Head of caudate nucleus (tissue), 42 donors: ENCODE measurements around the gene B9D1.

Experiments
- DNase-seq, 42 donors: peaks; one replicate each; pipeline versions ENCODE4 v3.0.0 to v3.0.0-alpha.2; 2020 to 2021; ENCODE audit warnings: mixed read lengths in 7 of 42
- intact Hi-C: fragments of 100-400 bp; cut with DNase I; formaldehyde crosslinking; loops from one replicate; pipeline ENCODE4 v1.15.0; 2022

The B9D1 gene

GRCh38 chr17:19379361-19380065 lies 17.0 kb upstream of the B9D1 start:
- peak in 3 of 42 donors; percentile 6 to 22 (median 22) for DNase-seq

DNA sequence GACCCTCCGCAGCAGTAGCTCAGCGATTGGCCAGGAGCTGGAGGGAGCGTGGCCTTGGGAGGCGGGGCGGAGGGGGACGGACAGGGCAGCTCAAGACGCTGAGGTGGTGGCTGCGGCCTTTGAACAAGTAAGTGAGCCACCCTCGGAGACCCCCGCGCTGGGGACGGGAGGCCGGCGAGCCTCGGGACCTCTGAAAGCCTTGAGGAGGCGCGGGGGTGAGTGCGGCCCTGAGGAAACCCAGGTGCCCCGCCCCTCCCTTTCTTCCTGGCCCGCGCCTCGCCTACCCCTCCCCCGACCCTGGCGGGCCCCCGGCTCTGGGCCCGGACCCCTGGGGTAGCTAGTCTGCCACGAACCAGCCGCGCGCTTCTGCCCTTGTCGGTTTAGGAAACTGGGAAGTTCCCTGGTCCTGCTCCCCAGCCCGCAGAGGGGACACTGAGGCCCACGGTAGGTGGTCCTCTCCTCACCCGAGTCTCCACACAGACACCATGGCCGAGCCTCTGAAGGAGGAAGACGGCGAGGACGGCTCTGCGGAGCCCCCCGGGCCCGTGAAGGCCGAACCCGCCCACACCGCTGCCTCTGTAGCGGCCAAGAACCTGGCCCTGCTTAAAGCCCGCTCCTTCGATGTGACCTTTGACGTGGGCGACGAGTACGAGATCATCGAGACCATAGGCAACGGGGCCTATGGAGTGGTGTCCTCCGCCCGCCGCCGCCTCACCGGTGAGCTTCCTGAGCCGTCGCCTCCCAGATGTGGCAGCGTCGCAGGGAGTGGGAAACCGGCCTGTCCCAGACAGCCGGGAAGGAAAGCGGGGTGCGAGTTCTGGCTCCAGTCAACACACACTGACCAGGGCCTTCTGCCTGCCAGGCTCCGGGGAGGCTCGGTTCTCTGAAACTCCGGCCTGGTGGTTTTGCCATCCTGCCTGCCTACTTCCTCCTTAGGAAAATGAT lies 16.2 kb upstream of the B9D1 start, which contains the start of gene MAPK7:
Gene MAPK7 (plus strand): TSS at position 83 of the 945 bp plus-strand sequence. CDS start 403 bp downstream, at position 486.
- intact Hi-C loops: no loop called here
- peak in 2 of 42 donors; percentile 36 to 46 for DNase-seq

More at GRCh38 chr17:19379361-19380065, 17.0 kb upstream of the B9D1 start:
- intact Hi-C loops: no loop called here

GRCh38 chr17:19377602-19378415 lies 15.3 kb upstream of the B9D1 start:
- DNase-seq: peak; percentile 95 to 99 (median 98)
- intact Hi-C loops: no loop called here

DNA sequence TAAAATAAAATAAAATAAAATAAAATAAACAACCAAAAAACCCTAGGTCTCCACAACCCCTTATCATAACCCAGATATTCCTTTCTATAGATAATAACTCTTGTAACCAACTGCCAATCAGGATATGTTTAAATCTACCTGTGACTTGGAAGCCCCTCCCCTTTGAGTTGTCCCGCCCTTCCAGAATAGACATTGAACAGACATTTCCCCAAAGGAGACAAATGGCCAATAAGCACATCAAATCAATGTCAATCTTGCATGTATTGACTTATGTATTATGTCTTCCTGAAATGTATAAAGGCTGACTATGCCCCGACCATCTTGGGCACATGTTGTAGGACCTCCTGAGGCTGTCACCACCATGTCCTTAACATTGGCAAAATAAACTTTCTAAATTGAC lies 14.3 kb upstream of the B9D1 start:
- DNase-seq: peak in 2 of 42 donors; percentile 27 to 34
- intact Hi-C loops: no loop called here

GRCh38 chr17:19375732-19376131 lies 13.2 kb upstream of the B9D1 start:
- intact Hi-C loops: no loop called here
- no peak for DNase-seq

DNA sequence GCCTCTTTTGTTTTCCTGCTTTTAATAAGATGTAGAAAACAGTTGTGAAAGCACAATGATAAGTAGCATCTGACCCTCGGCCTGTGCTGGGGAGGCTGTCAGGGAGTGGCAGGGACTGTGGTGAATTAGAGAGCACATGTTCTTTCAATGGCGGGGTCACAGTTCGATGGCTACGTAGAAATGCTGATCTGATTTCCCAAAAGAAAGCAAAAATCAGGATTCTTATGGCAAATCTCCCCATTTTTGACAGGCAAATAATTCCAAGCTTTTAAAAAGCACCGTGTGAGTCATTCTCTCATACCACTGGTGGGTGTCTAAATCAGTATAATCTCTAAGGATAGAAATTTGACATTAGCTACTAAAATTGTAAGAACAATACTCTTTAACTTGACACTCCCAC lies 11.6 kb upstream of the B9D1 start:
- intact Hi-C loops: no loop called here
- DNase-seq: peak in 4 of 42 donors; percentile 19 to 37 (median 32)

DNA sequence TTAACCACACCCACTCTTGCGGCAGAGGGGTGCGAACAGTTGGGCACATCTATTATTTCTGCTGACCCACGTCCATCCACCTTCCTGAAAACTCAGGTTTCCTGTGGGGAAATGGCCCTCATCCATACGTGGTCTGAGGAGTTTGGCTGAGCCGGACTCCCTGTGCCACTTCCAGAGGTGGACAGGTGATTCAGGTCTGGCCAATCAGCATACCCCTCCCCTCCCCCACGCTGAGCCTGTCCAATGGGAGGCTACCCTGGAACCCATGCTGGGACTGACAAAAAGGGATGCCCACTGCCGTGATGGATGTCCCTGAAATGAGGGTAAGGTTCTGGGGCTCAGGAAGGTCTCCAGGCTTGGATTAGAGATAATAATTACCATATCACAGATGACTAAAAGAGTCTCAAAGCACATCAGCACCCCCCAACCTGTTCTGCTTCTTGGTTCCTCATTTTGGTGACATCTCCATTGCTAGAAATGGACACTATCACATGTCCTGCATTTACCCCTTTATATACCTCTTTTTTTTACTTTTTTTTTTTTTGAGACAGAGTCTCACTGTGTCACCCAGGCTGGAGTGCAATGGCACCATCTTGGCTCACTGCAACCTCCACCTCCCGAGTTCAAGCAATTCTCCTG lies 10.5 kb upstream of the B9D1 start:
- intact Hi-C loops: no loop called here
- DNase-seq: peak in 5 of 42 donors; percentile 0 to 37 (median 13)

DNA sequence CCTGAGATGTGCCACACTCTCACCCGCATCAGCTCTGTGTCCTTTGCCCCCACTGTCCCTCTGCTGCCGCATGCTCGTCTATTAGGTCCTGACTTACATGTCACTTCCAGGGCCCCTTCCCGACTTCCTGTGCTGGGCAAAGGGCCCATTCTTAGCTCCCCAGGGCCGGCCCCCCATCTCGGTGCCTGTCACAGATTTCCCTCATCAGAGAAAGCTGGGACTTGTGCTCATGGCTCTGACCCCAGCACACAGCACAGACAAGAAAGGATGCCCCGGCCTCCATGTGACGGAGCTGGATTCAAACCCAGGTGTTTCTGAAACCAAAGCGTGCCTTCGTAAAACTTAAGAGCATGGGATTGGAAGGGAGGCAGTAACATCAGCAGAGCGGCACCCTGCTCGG lies 9.9 kb upstream of the B9D1 start:
- intact Hi-C loops: no loop called here
- peak in 4 of 42 donors; percentile 1 to 31 (median 24) for DNase-seq

- peak in 3 of 42 donors; percentile 10 to 31 (median 17) for DNase-seq
- intact Hi-C loops: no loop called here
These were observed 9.5 kb upstream of the B9D1 start for GRCh38 chr17:19372011-19372370.

DNA sequence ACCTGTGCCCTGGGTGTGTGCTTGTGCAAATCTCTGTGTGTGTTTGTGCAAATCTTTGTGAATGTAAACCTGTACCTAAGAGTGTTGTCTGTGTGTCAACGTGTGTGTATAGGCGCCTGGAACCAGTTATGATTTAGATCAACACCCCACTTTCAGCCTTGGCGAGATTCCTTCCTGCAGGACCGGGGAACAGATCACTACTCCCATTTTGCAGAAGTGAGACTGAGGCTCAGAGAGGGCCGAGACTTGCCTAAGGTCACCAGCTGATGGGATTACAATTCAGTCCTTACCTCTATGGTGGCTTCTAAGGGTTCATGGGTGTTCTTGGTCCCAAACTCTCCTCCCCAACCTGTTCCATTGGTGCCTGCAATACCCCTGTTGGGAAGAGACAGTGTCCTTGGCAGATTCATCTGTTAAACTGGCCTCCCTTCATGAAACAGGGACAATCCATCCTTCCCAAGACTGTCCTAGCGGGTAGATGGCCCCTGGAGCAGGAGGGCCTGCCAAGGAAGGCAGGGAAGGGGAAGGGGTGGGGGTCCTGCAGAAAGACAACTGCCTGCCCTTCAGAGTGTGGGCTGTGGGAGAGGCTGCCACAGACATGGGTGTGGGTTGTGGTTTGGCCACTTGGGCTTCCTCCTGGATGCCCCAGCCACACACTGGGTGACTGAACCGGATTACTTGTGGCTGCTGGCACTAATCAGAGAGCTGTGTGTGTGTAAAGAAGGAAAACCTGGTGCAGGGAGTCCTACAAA lies 8.9 kb upstream of the B9D1 start:
- intact Hi-C loops: no loop called here
- DNase-seq: peak in 4 of 42 donors; percentile 1 to 21 (median 8)

GRCh38 chr17:19370493-19370960 lies 8.0 kb upstream of the B9D1 start:
- intact Hi-C loops: no loop called here
- DNase-seq: peak in 5 of 42 donors; percentile 2 to 43 (median 27)

- intact Hi-C loops: loop anchor here (5.0 kb wide), 1 partner anchor 77 kb away; no protein-coding TSS in a partner anchor
- peak in 3 of 42 donors; percentile 3 to 26 (median 7) for DNase-seq
These were observed 7.4 kb upstream of the B9D1 start for GRCh38 chr17:19369846-19370492.

- intact Hi-C loops: loop anchor here (5.0 kb wide), 1 partner anchor 78 kb away; no protein-coding TSS in a partner anchor
- DNase-seq: no peak
These were observed 6.7 kb upstream of the B9D1 start for GRCh38 chr17:19369107-19369778.

DNA sequence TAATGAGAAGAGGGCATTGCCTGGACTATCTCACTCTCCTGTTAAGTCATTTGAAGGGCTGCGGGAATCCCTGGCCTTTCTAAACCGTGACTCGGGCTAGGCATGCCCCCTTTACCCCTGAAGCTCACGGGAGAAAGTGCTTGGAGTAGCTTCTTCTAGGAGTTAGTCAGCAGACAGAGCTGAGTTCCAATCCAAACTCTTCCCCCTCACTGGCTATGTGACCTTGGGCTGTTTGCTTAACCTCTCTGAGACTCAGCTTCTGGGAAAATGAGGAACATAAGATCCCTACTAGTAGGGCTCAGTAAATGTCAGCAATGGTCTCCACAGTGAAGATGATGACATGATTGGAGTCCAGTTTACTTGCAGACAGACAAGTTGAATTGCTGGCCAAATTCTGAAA lies 5.7 kb upstream of the B9D1 start:
- no peak for DNase-seq
- intact Hi-C loops: loop anchor here (5.0 kb wide), 1 partner anchor 79 kb away; no protein-coding TSS in a partner anchor

DNA sequence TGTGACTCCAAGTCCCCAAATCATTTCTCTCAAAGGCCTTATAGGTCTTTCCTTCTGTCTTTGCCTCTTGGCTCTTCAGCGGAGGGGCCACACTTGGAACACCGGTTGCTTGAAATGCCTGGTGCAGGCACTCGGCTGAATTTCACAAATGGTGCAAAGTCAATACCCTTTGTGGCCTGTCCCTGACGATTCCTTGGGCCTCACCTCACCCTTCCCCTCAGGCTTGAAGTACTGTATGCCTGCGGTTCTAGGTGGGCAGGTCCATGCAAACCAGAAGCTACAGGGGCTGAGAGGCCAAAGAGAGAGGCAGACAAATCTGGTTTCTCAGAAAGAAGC lies 4.1 kb upstream of the B9D1 start:
- no peak for DNase-seq
- intact Hi-C loops: loop anchor here (5.0 kb wide), 1 partner anchor 81 kb away; no protein-coding TSS in a partner anchor

DNA sequence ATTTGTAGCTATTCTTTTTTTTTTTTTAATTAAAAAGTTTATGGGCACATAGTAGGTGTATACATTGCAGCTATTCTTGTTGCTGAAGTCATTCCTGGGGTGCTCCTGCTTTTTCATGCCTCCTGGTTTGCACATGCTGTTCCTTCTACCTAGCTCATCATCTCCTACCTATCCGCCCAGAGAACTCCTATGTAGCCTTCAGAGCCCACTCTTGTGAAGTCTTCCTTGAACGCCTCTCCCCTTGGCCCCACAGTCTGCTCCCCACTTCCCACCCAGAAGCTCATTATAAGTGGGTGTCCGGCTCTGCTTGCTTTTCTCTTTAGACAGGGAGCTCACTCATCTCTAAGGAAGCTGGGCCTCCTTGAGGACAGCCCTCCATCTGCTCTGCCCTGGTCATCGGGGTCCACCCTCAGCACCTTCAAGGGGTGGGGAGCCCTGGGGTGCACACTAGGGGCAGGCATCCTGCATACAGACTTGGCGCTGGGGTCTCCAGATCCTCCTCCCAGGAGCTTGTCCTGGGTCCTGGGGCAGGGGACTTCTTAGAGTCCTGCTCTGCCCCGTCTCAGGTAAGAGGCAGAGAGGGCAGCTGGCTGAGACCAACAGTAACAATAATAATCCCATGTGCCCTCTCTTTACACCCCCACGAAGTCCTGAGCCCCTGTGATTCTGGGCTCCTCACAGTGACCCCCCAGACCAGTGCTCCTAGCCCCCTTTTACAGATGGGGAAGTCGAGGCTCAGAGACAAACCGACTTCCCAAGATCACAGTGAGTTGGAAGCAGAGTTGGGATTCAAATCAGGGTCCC lies 3.5 kb upstream of the B9D1 start:
- intact Hi-C loops: loop anchor here (5.0 kb wide), 1 partner anchor 81 kb away; no protein-coding TSS in a partner anchor
- DNase-seq: no peak
